ENCODE data around the gene TXK.

Gene TXK

DNA sequence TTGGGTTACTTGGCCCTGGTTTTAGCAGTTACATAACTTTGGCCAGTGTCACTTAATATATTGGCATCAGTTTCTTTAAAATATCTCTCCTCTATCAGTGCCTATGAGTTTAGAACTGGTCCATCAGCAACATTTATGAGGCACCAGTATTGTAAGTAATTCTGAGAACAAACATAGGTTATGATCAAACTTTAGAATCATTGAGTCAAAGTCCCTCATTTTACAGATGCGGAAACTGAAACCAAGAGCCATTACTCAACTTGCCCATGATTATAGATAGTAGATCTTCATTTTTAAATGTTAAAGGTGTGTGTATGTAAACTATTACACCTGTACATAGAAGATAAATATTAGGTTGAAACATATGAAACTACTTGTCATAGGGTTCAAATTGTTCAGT is 113.0 kb downstream of the TXK start:
- no peak for DNase-seq (ENCODE audit: low read depth)

DNA sequence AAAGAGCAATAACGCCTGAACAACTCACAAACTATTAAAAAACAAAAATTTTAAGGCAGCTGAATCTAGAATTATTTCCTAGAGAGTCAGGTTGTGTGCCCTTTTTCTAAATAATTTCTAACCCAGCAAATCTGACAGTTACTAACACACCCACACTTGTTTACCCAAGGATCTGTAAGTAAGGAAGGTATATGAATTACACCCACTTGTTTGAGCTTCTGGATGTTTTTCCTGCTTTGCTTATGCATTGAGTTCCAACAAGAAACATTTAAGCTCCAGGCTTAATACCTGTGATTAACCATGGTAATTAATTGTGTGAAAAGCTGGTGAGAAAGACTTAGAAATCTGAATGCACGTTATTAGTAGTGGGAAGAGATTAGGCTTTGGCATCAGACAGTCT is 115.9 kb downstream of the TXK start:
- DNase-seq (ENCODE audit: low read depth), result no peak

GRCh38 chr4:48017108-48017571 is 116.9 kb downstream of the TXK start:
- no peak for DNase-seq (ENCODE audit: low read depth)
